BE2C (cell line): ENCODE results near the gene NOTCH1.

ENCODE experiments used
- DNase-seq: peaks from one replicate; pipeline ENCODE4 v3.0.0-alpha.2; 2020
- H3K27me3 ChIP-seq: fragments of 250-450 bp; sonication (Bioruptor Pico); 2 replicates; pipeline ENCODE4 v1.5.1; 2020; ENCODE audit warnings: mild to moderate bottlenecking
- H3K36me3 ChIP-seq: fragments of 250-450 bp; sonication (Bioruptor Pico); 2 replicates; pipeline ENCODE4 v1.5.1; 2020; ENCODE audit warnings: mild to moderate bottlenecking
- H3K4me1 ChIP-seq: fragments of 250-450 bp; sonication (Bioruptor Pico); 2 replicates; pipeline ENCODE4 v1.5.1; 2020
- H3K4me3 ChIP-seq: 2 replicates; pipeline ENCODE4 v1.5.1; 2011; ENCODE audit warnings: low read depth, low read length
- H3K9me3 ChIP-seq: fragments of 250-450 bp; sonication (Bioruptor Pico); 2 replicates; pipeline ENCODE4 v1.5.1; 2020
- CTCF ChIP-seq: IDR thresholded peaks from 2 replicates; pipeline ENCODE4 v1.5.1; 2012; ENCODE audit warnings: mild to moderate bottlenecking, low read depth, low read length

Gene NOTCH1

GRCh38 chr9:136565715-136566552 is 20.1 kb upstream of the NOTCH1 start:
- no peak for TF ChIP-seq CTCF
- Histone ChIP-seq H3K4me3 (no peak overlapping the region), H3K27me3 (no peaks in the 10 kb centered on the region), H3K36me3 (no peaks in the 10 kb centered on the region), H3K4me1 (no peaks in the 10 kb centered on the region), H3K9me3 (no peaks in the 10 kb centered on the region)
- DNase-seq, result no peak

GRCh38 chr9:136565086-136565714 is 19.4 kb upstream of the NOTCH1 start:
- no peaks in the 10 kb centered on the region for H3K27me3 ChIP-seq
- H3K36me3 ChIP-seq, result no peaks in the 10 kb centered on the region
- no peak overlapping the region for H3K4me3 ChIP-seq
- no peak for DNase-seq
- no peaks in the 10 kb centered on the region for H3K4me1 ChIP-seq
- no peak for TF ChIP-seq CTCF
- no peaks in the 10 kb centered on the region for H3K9me3 ChIP-seq

GRCh38 chr9:136564379-136564988 is 18.6 kb upstream of the NOTCH1 start:
- Histone ChIP-seq H3K4me1 (no peaks in the 10 kb centered on the region), H3K36me3 (no peaks in the 10 kb centered on the region), H3K27me3 (no peaks in the 10 kb centered on the region), H3K9me3 (no peaks in the 10 kb centered on the region), H3K4me3 (no peak overlapping the region)
- no peak for TF ChIP-seq CTCF
- no peak for DNase-seq

- no peaks in the 10 kb centered on the region for H3K27me3 ChIP-seq
- no peak for TF ChIP-seq CTCF
- no peaks in the 10 kb centered on the region for H3K36me3 ChIP-seq
- H3K9me3 ChIP-seq, result no peaks in the 10 kb centered on the region
- no peaks in the 10 kb centered on the region for H3K4me1 ChIP-seq
- DNase-seq, result no peak
- no peak overlapping the region for H3K4me3 ChIP-seq
Measured at GRCh38 chr9:136563646-136564325, 17.9 kb upstream of the NOTCH1 start.

GRCh38 chr9:136562746-136563495 is 17.1 kb upstream of the NOTCH1 start:
- no peaks in the 10 kb centered on the region for H3K27me3 ChIP-seq
- no peak for TF ChIP-seq CTCF
- H3K36me3 ChIP-seq, result no peaks in the 10 kb centered on the region
- no peaks in the 10 kb centered on the region for H3K4me1 ChIP-seq
- H3K9me3 ChIP-seq, result no peaks in the 10 kb centered on the region
- DNase-seq, result no peak
- H3K4me3 ChIP-seq, result no peak overlapping the region
